ENCODE measurements around the gene REV1.

The REV1 gene

GRCh38 chr2:99451686-99452085, 38.1 kb downstream of the REV1 start:
- TF ChIP-seq, protein P1, sequence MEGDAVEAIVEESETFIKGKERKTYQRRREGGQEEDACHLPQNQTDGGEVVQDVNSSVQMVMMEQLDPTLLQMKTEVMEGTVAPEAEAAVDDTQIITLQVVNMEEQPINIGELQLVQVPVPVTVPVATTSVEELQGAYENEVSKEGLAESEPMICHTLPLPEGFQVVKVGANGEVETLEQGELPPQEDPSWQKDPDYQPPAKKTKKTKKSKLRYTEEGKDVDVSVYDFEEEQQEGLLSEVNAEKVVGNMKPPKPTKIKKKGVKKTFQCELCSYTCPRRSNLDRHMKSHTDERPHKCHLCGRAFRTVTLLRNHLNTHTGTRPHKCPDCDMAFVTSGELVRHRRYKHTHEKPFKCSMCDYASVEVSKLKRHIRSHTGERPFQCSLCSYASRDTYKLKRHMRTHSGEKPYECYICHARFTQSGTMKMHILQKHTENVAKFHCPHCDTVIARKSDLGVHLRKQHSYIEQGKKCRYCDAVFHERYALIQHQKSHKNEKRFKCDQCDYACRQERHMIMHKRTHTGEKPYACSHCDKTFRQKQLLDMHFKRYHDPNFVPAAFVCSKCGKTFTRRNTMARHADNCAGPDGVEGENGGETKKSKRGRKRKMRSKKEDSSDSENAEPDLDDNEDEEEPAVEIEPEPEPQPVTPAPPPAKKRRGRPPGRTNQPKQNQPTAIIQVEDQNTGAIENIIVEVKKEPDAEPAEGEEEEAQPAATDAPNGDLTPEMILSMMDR (IDR thresholded peaks at IDR 0.05; ENCODE audit: low read depth, low read length, missing control alignments): no peak
- H3K4me3 ChIP-seq (ENCODE audit: low read depth, low read length): no peak overlapping the region
- in situ Hi-C loops (cut with HindIII; ENCODE audit: low sequenced_read_pairs): no loop called here
- no peak for DNase-seq (ENCODE audit: low read depth)

- in situ Hi-C loops (cut with HindIII; ENCODE audit: low sequenced_read_pairs): no loop called here
- H3K4me3 ChIP-seq (ENCODE audit: low read depth, low read length): no peak overlapping the region
- DNase-seq (ENCODE audit: low read depth): peak; percentile 4
- TF ChIP-seq, protein P1 (IDR thresholded peaks at IDR 0.05; ENCODE audit: low read depth, low read length, missing control alignments): no peak
These were observed 38.5 kb downstream of the REV1 start for GRCh38 chr2:99451280-99451679.

GRCh38 chr2:99450199-99450598, 39.6 kb downstream of the REV1 start:
- no peak overlapping the region for H3K4me3 ChIP-seq (ENCODE audit: low read depth, low read length)
- TF ChIP-seq, protein P1 (IDR thresholded peaks at IDR 0.05; ENCODE audit: low read depth, low read length, missing control alignments): no peak
- no peak for DNase-seq (ENCODE audit: low read depth)
- in situ Hi-C loops (cut with HindIII; ENCODE audit: low sequenced_read_pairs): no loop called here

DNA sequence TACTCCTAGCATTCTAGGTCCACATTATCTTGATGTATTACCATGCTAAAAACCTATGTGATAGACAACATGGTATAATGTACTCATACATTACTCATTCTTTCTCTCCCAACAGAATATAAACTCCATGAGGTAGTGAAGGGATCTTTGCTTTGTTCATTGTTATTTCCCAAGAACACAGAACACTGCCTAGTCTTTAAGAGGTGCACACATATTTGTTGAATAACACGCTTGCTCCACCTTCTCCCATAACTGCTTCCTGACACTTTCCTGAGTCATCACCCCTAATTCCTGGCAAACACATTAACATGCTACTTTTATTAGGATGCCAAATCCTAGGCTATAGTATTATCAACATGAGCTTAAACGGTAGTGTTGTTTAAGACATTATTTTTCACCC, 41.3 kb downstream of the REV1 start:
- in situ Hi-C loops (cut with HindIII; ENCODE audit: low sequenced_read_pairs): no loop called here
- no peak overlapping the region for H3K4me3 ChIP-seq (ENCODE audit: low read depth, low read length)
- TF ChIP-seq, protein P1 (IDR thresholded peaks at IDR 0.05; ENCODE audit: low read depth, low read length, missing control alignments): no peak
- peak; percentile 39 for DNase-seq (ENCODE audit: low read depth)

DNA sequence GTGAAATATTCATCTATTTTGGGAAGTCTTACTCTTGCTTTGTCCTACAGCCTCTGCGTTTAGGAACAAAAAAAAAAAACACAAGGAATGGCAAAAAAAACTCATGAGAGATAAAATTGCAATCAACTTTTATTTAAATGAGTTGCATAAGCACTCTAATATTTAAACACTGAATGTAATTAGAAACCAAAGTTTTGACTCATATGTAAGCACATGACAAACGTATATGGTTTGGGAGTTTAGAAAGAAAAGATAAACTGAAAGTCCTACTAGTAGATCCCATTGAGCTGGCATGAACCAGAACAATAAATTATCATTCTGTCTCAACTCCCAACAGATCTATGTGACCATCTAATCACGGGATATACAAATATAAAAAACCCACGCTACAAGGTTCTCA, 44.8 kb downstream of the REV1 start:
- TF ChIP-seq, protein P1 (IDR thresholded peaks at IDR 0.05; ENCODE audit: low read depth, low read length, missing control alignments): no peak
- DNase-seq (ENCODE audit: low read depth): no peak
- H3K4me3 ChIP-seq (ENCODE audit: low read depth, low read length): no peak overlapping the region
- in situ Hi-C loops (cut with HindIII; ENCODE audit: low sequenced_read_pairs): no loop called here

- DNase-seq (ENCODE audit: low read depth): no peak
- TF ChIP-seq, protein P1 (IDR thresholded peaks at IDR 0.05; ENCODE audit: low read depth, low read length, missing control alignments): no peak
- no peak overlapping the region for H3K4me3 ChIP-seq (ENCODE audit: low read depth, low read length)
- in situ Hi-C loops (cut with HindIII; ENCODE audit: low sequenced_read_pairs): no loop called here
These were observed 45.6 kb downstream of the REV1 start for GRCh38 chr2:99444222-99444621.

- no peak overlapping the region for H3K4me3 ChIP-seq (ENCODE audit: low read depth, low read length)
- in situ Hi-C loops (cut with HindIII; ENCODE audit: low sequenced_read_pairs): no loop called here
- no peak for DNase-seq (ENCODE audit: low read depth)
- TF ChIP-seq, protein P1 (IDR thresholded peaks at IDR 0.05; ENCODE audit: low read depth, low read length, missing control alignments): no peak
These were observed 47.0 kb downstream of the REV1 start for GRCh38 chr2:99442837-99443236.

Data from astrocyte of the cerebellum (primary cell).